ENCODE results near the gene RRAGD.

DNA sequence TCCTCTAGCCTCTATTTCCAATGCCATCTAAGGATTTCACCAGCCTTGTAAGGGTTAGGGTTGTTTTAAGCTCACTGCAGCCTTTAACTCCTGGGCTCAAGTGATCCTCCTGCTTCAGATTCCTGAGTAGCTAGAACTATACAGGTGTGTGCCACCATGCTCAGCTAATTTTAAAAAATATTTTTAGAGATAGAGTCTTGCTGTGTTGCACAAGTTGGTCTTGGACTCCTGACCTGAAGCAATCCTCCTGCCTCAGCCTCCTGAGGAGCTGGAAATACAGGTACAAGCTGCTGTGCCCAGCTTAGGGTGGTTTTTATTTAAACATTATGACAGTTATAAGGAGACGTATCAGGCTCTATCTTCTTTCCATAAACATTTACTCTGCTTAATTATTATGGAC, 47.4 kb upstream of the RRAGD start:
- TF ChIP-seq, protein P1, sequence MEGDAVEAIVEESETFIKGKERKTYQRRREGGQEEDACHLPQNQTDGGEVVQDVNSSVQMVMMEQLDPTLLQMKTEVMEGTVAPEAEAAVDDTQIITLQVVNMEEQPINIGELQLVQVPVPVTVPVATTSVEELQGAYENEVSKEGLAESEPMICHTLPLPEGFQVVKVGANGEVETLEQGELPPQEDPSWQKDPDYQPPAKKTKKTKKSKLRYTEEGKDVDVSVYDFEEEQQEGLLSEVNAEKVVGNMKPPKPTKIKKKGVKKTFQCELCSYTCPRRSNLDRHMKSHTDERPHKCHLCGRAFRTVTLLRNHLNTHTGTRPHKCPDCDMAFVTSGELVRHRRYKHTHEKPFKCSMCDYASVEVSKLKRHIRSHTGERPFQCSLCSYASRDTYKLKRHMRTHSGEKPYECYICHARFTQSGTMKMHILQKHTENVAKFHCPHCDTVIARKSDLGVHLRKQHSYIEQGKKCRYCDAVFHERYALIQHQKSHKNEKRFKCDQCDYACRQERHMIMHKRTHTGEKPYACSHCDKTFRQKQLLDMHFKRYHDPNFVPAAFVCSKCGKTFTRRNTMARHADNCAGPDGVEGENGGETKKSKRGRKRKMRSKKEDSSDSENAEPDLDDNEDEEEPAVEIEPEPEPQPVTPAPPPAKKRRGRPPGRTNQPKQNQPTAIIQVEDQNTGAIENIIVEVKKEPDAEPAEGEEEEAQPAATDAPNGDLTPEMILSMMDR (IDR thresholded peaks at IDR 0.05) = no peak
- TF ChIP-seq POLR2AphosphoS5 (IDR thresholded peaks at IDR 0.05; ENCODE audit: low read depth, low read length) (no peak), YY1 (IDR thresholded peaks at IDR 0.05; ENCODE audit: low read depth) (no peak)
- TF ChIP-seq, protein P2, sequence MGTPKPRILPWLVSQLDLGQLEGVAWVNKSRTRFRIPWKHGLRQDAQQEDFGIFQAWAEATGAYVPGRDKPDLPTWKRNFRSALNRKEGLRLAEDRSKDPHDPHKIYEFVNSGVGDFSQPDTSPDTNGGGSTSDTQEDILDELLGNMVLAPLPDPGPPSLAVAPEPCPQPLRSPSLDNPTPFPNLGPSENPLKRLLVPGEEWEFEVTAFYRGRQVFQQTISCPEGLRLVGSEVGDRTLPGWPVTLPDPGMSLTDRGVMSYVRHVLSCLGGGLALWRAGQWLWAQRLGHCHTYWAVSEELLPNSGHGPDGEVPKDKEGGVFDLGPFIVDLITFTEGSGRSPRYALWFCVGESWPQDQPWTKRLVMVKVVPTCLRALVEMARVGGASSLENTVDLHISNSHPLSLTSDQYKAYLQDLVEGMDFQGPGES (IDR thresholded peaks at IDR 0.05; ENCODE audit: low read depth, low read length) = no peak
- TF ChIP-seq, protein P3, sequence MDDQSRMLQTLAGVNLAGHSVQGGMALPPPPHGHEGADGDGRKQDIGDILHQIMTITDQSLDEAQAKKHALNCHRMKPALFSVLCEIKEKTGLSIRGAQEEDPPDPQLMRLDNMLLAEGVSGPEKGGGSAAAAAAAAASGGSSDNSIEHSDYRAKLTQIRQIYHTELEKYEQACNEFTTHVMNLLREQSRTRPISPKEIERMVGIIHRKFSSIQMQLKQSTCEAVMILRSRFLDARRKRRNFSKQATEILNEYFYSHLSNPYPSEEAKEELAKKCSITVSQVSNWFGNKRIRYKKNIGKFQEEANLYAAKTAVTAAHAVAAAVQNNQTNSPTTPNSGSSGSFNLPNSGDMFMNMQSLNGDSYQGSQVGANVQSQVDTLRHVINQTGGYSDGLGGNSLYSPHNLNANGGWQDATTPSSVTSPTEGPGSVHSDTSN (IDR thresholded peaks at IDR 0.05) = no peak
